Fibroblast of mammary gland (primary cell): Measurements from ENCODE around the gene SGSM1.

Experiments used
- DNase-seq: peaks from one replicate; pipeline ENCODE4 v3.0.0-alpha.2; 2010; ENCODE audit warnings: low read depth
- H3K4me3 ChIP-seq: 2 replicates; pipeline ENCODE4 v1.5.1; 2011; ENCODE audit warnings: low read depth, mild to moderate bottlenecking, low read length, moderate library complexity; ENCODE audit not compliant: control insufficient read depth
- CTCF ChIP-seq: conservative IDR thresholded peaks from 2 replicates; pipeline ENCODE4 v1.5.1; 2011; ENCODE audit warnings: low read depth, low read length, inconsistent platforms; ENCODE audit not compliant: control insufficient read depth, insufficient read depth

SGSM1 gene

GRCh38 chr22:24789516-24789915 lies 16.5 kb upstream of the SGSM1 start:
- no peak for TF ChIP-seq CTCF

GRCh38 chr22:24791362-24791761 lies 14.6 kb upstream of the SGSM1 start:
- no peak for DNase-seq
- H3K4me3 ChIP-seq, result no peak overlapping the region
- no peak for TF ChIP-seq CTCF

More at GRCh38 chr22:24789516-24789915, 16.5 kb upstream of the SGSM1 start:
- DNase-seq, result no peak
- no peak overlapping the region for H3K4me3 ChIP-seq

GRCh38 chr22:24796056-24796455 lies 10.0 kb upstream of the SGSM1 start:
- TF ChIP-seq CTCF, result no peak
- DNase-seq, result no peak
- no peak overlapping the region for H3K4me3 ChIP-seq

GRCh38 chr22:24796860-24797259 lies 9.2 kb upstream of the SGSM1 start:
- no peak overlapping the region for H3K4me3 ChIP-seq
- DNase-seq, result no peak

GRCh38 chr22:24801901-24802465 lies 4.0 kb upstream of the SGSM1 start:
- no peak for DNase-seq
- H3K4me3 ChIP-seq, result no peak overlapping the region
- TF ChIP-seq CTCF, result no peak

More at GRCh38 chr22:24796860-24797259, 9.2 kb upstream of the SGSM1 start:
- TF ChIP-seq CTCF, result no peak

GRCh38 chr22:24803064-24803542 lies 2.9 kb upstream of the SGSM1 start:
- TF ChIP-seq CTCF, result peak; percentile 84
- DNase-seq, result peak; percentile 34
- H3K4me3 ChIP-seq, result no peak overlapping the region

GRCh38 chr22:24806663-24807001 lies 621 bp downstream of the SGSM1 start:
- no peak overlapping the region for H3K4me3 ChIP-seq

More at GRCh38 chr22:24806663-24807001, 621 bp downstream of the SGSM1 start:
- DNase-seq, result no peak
- TF ChIP-seq CTCF, result no peak
